Stimulated activated CD8-positive, alpha-beta memory T cell treated with anti-CD3 and anti-CD28 coated beads, Interleukin-4, amount 100 ng/mL, for 1 hour (primary cell): ENCODE data around the gene CPA4.

Experiments used
- DNase-seq, 2 donors: peaks; one replicate each; pipeline ENCODE4 v3.0.0-alpha.2; 2020; ENCODE audit warnings: low read depth in 2 of 2, low spot score in 1 of 2

Gene CPA4

DNA sequence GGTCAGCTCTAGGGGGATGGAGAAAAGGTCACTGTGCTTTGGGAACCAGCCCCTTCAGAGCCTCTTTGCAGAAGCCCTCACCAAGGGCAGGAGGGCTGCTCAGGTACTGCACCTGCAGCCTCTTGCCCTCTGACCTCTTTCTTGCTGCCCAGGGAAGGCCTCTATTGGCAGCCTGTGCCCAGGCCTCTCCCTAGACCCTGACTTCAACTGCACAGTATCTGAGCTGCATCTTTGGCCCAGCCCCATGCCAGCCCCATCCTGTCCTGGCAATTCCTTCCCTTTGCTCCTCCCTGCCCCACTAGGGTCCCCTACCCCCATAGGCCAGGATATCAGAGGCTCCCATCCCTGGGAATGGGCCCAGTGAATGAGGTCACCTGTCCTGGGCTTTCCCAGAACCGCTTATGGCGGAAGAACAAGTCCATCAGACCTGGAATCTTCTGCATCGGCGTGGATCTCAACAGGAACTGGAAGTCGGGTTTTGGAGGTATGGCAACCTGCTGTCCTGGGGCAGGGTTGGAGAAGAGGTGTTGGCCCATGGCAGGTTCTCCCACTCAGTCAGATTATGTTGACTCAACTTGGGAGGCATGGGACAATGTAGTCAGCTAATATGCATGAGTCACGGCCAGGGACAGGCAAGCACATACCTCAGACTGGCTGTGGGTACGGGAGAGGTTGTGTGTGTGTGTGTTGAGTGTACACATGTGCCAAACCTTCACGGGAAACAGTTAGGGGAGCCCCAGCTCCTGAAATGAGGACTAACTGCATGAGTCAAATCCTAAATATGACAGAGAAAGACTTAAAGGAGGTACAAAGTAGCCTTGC is 70.3 kb downstream of the CPA4 start:
- DNase-seq = no peak

DNA sequence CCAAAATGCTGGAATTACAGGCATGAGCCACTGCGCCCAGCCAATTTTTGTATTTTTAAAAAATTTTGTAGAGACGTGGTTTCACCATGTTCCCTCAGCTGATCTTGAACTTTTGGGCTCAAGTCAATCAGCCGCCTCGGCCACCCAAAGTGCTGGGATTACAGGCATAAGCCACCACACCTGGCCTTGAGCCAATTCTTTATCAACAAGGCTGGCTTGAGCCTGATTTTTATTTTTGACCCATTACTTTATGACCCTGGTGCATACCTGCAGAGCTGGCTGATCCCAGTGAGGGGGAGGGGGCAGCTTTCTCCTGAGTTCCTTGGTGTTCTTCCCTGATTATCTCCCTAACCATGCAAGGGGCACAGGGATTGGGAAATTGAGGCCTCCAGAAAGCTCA is 71.5 kb downstream of the CPA4 start:
- DNase-seq = no peak

DNA sequence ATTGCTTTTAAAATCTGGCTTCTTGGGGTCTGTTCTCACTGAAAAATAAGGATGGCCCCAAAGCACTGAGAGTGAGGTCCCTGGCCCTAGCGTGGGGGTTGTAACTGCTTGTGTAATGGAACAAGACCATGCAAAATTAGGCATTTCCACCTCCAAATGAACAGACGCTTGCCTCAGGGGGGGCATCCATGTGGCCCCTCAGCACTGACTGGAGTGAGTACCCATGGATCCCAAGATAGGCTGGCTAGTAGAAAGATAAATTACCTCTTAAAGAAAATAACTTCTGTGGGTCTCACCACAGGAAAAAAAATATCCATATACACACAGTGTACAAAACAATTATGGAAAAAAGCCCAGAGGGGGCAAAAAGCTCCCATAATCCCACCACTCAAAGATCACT is 72.1 kb downstream of the CPA4 start:
- DNase-seq = no peak

DNA sequence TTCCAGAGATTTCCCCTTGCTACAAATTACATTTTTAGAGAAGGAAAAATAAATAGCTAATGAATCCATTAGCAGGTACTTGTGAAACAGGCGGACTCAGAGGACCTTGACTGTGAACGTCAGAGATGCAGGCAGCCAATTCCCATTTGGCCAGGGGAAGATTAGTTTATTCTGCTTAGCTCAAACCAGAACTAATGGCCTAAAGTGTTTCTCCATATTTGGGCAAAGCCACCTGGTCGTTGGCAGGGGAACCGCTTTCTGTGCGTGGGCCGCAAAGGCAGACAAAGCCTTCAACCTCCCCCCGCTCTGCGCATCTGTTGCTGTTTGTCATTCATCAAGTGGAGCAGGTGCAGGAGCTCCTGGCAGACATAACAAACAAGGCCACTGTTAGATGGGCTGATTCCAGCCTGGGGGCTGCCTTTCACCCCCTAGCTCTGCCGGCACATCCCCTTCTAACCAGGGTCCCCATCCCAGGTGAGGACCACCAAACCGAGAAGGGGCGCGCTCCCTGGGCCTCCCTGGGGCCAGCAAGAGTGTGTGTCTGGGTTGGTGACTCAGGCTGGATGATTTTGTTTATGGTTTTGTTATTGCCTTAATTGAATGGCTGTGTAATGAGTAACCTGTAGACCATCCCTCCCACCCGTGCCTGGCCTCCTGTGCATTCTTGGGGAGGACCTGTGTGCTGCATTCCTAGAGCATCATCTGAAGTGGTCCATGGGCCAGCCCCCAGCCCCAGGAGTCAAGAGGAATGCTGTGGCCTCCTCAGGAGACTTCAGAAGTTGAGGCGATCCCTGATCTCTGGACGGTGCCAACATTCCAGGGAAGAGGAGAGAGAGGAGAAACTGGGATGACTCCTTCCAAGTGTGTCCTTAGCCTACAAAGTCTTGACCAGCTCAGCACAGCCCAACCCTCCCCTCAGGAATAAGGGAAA is 72.8 kb downstream of the CPA4 start:
- DNase-seq = no peak

GRCh38 chr7:130366564-130366963 is 73.6 kb downstream of the CPA4 start:
- DNase-seq = no peak

GRCh38 chr7:130367088-130367755 is 74.3 kb downstream of the CPA4 start:
- DNase-seq = no peak

- DNase-seq = no peak
These were observed 75.1 kb downstream of the CPA4 start for GRCh38 chr7:130367836-130368746.

DNA sequence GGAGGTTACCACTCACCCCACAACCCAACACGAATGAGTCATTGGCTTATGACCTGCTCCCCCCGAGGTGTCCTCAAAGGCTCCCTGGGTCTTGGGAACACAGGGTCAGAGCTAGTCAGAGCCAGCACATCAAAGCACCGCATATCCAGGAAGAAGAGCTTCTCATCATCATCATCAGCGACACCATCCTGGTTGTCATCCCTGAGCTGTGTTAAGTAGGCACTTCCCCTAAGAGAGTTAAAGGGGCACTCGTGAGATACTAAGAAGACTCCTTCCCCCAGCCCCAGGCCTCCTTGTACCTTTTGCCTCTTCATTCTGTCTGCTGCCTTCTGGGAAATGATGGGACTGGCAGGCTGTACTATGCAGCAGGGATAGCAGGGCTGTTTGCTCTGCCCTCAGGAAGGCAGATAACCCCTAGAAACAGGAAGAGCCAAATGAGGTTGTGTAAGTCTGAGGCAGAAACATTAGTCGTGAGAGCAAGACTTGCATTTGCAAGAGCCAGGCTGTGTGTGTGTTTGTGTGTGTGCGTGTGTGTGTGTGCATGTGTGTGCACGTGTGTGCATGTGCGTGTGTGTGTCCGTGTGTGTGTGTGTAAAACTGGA is 76.2 kb downstream of the CPA4 start:
- DNase-seq = no peak

DNA sequence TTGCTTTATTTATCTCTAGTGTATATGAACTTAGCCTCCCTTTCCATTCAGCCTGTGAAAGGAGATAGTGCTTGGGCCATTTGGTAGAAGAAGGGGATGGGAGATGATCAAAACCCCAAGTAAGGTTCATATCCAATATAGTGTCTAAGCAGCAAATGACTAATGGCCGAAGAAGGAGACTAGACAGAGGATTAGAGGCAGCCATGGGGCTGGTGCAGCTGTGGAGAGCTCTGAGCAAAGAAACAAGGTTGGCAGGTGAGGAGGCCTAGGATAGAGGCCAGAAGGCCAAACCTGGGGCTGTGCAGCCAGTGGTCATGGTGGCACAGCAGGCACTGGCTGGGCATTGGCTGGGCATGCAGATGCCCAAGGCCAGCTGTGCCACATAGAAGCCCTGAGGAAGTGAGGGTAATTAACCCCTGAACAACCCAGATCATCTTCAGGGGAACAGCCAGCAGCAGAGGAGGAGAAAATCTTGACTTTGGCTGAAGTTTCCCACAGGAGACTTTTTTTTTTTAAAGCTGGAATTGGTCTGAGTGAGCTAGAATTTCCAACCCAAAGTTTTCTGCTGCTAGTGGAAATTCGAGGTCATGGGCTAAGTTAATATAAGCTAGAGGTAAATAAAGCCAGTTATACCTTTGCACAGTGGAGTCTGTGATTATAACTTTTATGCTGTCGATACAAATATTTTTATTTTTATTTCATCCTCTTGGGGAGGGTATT is 77.0 kb downstream of the CPA4 start:
- DNase-seq = no peak

DNA sequence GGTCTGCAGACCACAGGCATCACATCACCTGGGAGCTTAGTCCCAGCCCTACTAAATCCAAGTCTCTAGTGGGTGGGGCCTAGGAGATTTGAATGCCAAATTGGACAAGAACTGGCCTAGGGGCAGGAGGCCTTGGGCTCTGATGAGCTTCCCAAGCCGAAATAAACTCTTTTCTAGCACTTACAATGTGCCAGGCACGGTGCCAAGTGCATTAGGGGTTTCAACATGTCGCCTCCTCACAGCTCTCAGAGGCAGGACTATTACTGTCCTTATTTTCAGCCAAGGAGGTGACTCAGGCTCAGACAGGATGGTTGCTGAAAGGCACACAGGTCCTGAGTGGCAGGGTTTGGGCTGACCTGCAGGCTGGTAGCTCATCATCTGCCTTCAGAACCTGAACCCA is 78.1 kb downstream of the CPA4 start:
- no peak for DNase-seq

DNA sequence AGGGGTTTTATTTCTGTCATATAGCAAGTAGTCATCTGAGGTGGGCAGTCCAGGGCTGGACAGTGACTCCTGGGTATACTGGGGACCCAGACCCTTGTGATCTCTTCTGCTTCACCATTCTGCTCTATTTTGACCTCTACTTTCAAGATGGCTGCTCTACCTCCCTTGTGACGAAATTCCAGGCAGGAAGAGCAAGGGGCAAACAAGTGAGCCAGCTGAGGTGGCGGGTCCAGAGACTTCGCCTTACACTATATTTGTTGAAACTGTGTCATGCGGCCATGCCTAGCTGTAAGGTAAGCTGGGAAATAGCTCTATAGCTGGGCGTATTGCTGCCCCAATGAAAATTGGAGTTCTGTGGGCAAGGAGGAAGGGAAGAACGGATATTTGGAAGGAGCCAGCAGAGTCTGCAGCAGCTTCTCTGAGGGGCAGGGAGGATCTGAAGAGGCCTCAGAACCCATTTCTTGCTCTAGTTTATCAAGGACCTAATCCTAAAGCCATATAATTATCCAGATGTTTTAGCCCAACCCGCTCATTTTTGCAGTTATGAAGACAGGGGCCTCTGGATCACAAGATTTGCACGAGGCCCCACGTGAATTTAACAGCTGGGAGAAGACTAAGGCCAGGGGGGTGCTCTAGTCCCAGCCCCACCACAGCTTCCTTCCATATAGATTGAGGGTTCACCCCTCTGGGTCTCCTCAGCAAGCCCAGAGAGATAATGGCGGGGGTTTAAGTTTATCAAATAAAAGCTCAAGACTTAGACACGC is 79.6 kb downstream of the CPA4 start:
- no peak for DNase-seq
